ENCODE data around the gene PSMD1. TPM values are rescaled to one million over a fixed set of nuclear protein-coding genes. Genes with fewer than 3 reads are reported as not detected.
A peak's percentile ranks its signal among the peaks of the same experiment; 100 is the strongest.
"Not testable (repeated sequence)": the region's sequence is repeated elsewhere in the genome, so short reads cannot be mapped to it uniquely, and the experiment has no call there.

Gene PSMD1
- total RNA-seq, 8 experiments from 2014 or later: 58.1 to 131 (median 93.1) TPM

- 0 to 81% (median 58%) methylated on average over 1 to 3 of the region's 4 CpGs; no CpG with 5 or more reads in 4 of the 10 experiments for WGBS, 10 experiments
- in situ Hi-C loops (cut with MboI; ENCODE audit: low pct_unique_long_range_greater_than_20kb in 2 of 9, low sequenced_read_pairs in 9 of 9, unreplicated experiment in 9 of 9): no loop called here
- Histone ChIP-seq H3K4me1 (replicated peaks in 1 of 2) (peaks cover 9 to 27% of the 10 kb centered on the region in 2 donors), H3K4me3 (no peak overlapping the region), H3K27ac (no peak overlapping the region)
- ATAC-seq (replicated peaks in 6 of 8): peak in 1 of 8 experiments; percentile 12
Observed at GRCh38 chr2:231017231-231017598, 39.5 kb upstream of the PSMD1 start.

DNA sequence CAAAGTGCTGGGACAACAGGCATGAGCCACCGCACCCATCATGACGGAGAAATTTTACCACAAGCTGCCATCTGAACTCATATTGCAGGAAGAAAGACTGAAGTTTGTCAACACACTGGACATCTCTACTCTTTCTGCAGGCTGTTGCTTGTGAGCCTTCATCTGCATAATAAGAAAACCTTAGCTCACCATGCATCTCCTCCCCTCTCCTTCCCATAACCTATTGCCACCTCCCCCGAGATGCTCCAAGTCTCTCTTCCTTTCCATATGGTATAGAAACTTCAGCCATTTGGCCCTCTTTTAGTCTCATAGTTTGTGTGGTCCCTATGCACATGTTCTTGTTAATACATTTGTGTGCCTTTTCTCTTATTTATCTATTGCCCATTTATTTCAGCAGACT is 38.5 kb upstream of the PSMD1 start:
- ATAC-seq (replicated peaks in 6 of 8): no peak
- Histone ChIP-seq H3K4me3 (no peak overlapping the region), H3K4me1 (replicated peaks in 1 of 2) (peaks cover 9 to 23% of the 10 kb centered on the region in 2 donors), H3K27ac (no peak overlapping the region)
- in situ Hi-C loops (cut with MboI; ENCODE audit: low pct_unique_long_range_greater_than_20kb in 2 of 9, low sequenced_read_pairs in 9 of 9, unreplicated experiment in 9 of 9): no loop called here
- WGBS, 10 experiments: 14 to 80% (median 73%) methylated on average over 1 to 3 of the region's 3 CpGs; no CpG with 5 or more reads in 4 of the 10 experiments

DNA sequence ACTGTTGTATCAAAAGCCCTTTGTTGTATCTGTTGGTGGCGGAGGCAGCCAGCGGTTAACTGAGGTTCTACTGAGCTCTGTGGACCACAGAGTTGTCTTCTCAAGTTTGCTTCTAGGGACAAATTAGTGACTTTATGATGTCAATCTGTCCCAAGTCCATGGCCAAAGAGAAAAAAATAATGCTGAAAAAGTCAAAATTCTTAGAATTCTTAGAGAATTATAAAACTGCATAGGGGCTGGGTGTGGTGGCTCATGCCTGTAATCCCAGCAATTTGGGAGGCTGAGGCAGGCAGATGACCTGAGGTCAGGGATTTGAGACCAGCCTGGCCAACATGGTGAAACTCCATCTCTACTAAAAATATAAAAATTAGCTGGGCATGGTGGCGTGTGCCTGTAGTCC is 31.6 kb upstream of the PSMD1 start:
- WGBS, 10 experiments: 56 to 100% (median 92%) methylated on average over 1 to 3 of the region's 3 CpGs
- in situ Hi-C loops (cut with MboI; ENCODE audit: low pct_unique_long_range_greater_than_20kb in 2 of 9, low sequenced_read_pairs in 9 of 9, unreplicated experiment in 9 of 9): not testable (repeated sequence)

GRCh38 chr2:231028889-231029288 is 27.8 kb upstream of the PSMD1 start:
- Histone ChIP-seq H3K4me1 (replicated peaks in 1 of 2) (no peaks in the 10 kb centered on the region), H3K27ac (no peak overlapping the region), H3K4me3 (no peak overlapping the region)
- in situ Hi-C loops (cut with MboI; ENCODE audit: low pct_unique_long_range_greater_than_20kb in 2 of 9, low sequenced_read_pairs in 9 of 9, unreplicated experiment in 9 of 9): no loop called here
- no peak for ATAC-seq (replicated peaks in 6 of 8)

More for the DNA sequence above, 31.6 kb upstream of the PSMD1 start:
- H3K27ac ChIP-seq; H3K4me3 ChIP-seq; ATAC-seq (replicated peaks in 6 of 8); H3K4me1 ChIP-seq (replicated peaks in 1 of 2): not testable (repeated sequence)

GRCh38 chr2:231029563-231029962 is 27.1 kb upstream of the PSMD1 start:
- WGBS, 10 experiments: 59 to 88% (median 74%) methylated on average over 1 to 8 of the region's 9 CpGs; no CpG with 5 or more reads in 5 of the 10 experiments
- ATAC-seq (replicated peaks in 6 of 8): no peak

GRCh38 chr2:231030725-231031124 is 25.9 kb upstream of the PSMD1 start:
- ATAC-seq (replicated peaks in 6 of 8): no peak
- no peak overlapping the region for H3K4me3 ChIP-seq

More at GRCh38 chr2:231029563-231029962, 27.1 kb upstream of the PSMD1 start:
- Histone ChIP-seq H3K27ac (no peak overlapping the region), H3K4me3 (no peak overlapping the region), H3K4me1 (replicated peaks in 1 of 2) (no peaks in the 10 kb centered on the region)
- in situ Hi-C loops (cut with MboI; ENCODE audit: low pct_unique_long_range_greater_than_20kb in 2 of 9, low sequenced_read_pairs in 9 of 9, unreplicated experiment in 9 of 9): no loop called here

GRCh38 chr2:231032575-231033140 is 24.0 kb upstream of the PSMD1 start:
- in situ Hi-C loops (cut with MboI; ENCODE audit: low pct_unique_long_range_greater_than_20kb in 2 of 9, low sequenced_read_pairs in 9 of 9, unreplicated experiment in 9 of 9): no loop called here
- Histone ChIP-seq H3K27ac (no peak overlapping the region), H3K4me3 (no peak overlapping the region), H3K4me1 (replicated peaks in 1 of 2) (no peaks in the 10 kb centered on the region)
- ATAC-seq (replicated peaks in 6 of 8): no peak
- WGBS, 10 experiments: 33 to 100% (median 80%) methylated on average over 1 to 4 of the region's 5 CpGs; no CpG with 5 or more reads in 3 of the 10 experiments

More at GRCh38 chr2:231030725-231031124, 25.9 kb upstream of the PSMD1 start:
- in situ Hi-C loops (cut with MboI; ENCODE audit: low pct_unique_long_range_greater_than_20kb in 2 of 9, low sequenced_read_pairs in 9 of 9, unreplicated experiment in 9 of 9): no loop called here
- 44 to 100% (median 81%) methylated on average over 1 to 3 of the region's 3 CpGs; no CpG with 5 or more reads in 3 of the 10 experiments for WGBS, 10 experiments
- no peak overlapping the region for H3K27ac ChIP-seq
- no peaks in the 10 kb centered on the region for H3K4me1 ChIP-seq (replicated peaks in 1 of 2)

- WGBS, 10 experiments: 0 to 100% (median 55%) methylated on average over 1 to 8 of the region's 11 CpGs; no CpG with 5 or more reads in 1 of the 10 experiments
- ATAC-seq (replicated peaks in 6 of 8): no peak
- Histone ChIP-seq H3K4me1 (replicated peaks in 1 of 2) (peaks cover 0 to under 1% of the 10 kb centered on the region in 2 donors), H3K27ac (no peak overlapping the region), H3K4me3 (no peak overlapping the region)
- in situ Hi-C loops (cut with MboI; ENCODE audit: low pct_unique_long_range_greater_than_20kb in 2 of 9, low sequenced_read_pairs in 9 of 9, unreplicated experiment in 9 of 9): no loop called here
Observed at GRCh38 chr2:231033147-231034132, 23.2 kb upstream of the PSMD1 start.

DNA sequence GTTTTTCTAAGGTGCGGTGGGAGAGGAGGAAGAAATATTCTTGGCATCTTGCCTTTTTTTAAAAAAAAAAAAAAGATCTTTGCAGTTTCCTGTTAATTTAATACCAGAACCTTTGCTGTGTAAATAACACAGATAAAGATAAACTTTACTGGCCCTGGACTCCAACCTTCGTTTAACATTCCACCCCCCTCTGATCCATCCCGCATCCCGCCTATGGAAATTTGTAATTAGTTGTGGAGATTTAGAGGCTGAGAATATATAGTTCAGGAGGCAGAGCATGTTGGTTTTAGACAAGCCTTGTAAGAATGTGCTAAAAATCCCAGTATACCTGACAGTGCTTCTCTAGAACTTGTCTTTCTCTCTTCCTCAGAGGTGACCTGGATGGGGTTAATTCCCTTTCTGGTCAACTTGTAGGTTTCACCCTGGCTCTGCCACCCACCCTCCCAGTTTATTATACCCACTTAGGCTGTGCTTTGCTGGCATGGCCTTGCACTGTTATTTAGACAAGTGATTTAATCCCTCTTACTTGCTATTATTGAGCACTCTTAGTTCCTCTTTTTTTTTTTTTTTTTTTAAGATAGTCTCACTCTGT is 22.3 kb upstream of the PSMD1 start:
- no peak overlapping the region for H3K27ac ChIP-seq
- no peak overlapping the region for H3K4me3 ChIP-seq
- in situ Hi-C loops (cut with MboI; ENCODE audit: low pct_unique_long_range_greater_than_20kb in 2 of 9, low sequenced_read_pairs in 9 of 9, unreplicated experiment in 9 of 9): no loop called here
- peaks cover 0 to 6% of the 10 kb centered on the region in 2 donors for H3K4me1 ChIP-seq (replicated peaks in 1 of 2)
- WGBS, 10 experiments: 33 to 83% (median 53%) methylated on average over 1 to 4 of the region's 4 CpGs; no CpG with 5 or more reads in 4 of the 10 experiments
- ATAC-seq (replicated peaks in 6 of 8): no peak

GRCh38 chr2:231036131-231036530 is 20.5 kb upstream of the PSMD1 start:
- no peak overlapping the region for H3K27ac ChIP-seq
- in situ Hi-C loops (cut with MboI; ENCODE audit: low pct_unique_long_range_greater_than_20kb in 2 of 9, low sequenced_read_pairs in 9 of 9, unreplicated experiment in 9 of 9): no loop called here
- H3K4me3 ChIP-seq: no peak overlapping the region
- ATAC-seq (replicated peaks in 6 of 8): no peak
- H3K4me1 ChIP-seq (replicated peaks in 1 of 2): peaks cover 0 to 6% of the 10 kb centered on the region in 2 donors
- 0 to 80% (median 70%) methylated on average over 1 to 4 of the region's 4 CpGs; no CpG with 5 or more reads in 5 of the 10 experiments for WGBS, 10 experiments

GRCh38 chr2:231036578-231037106 is 20.0 kb upstream of the PSMD1 start:
- Histone ChIP-seq H3K4me3 (peak overlapping the region in 1 of 5 donors; percentile 56), H3K4me1 (replicated peaks in 1 of 2) (peaks cover 0 to 6% of the 10 kb centered on the region in 2 donors), H3K27ac (no peak overlapping the region)
- in situ Hi-C loops (cut with MboI; ENCODE audit: low pct_unique_long_range_greater_than_20kb in 2 of 9, low sequenced_read_pairs in 9 of 9, unreplicated experiment in 9 of 9): no loop called here
- WGBS, 10 experiments: 27 to 82% (median 66%) methylated on average over 4 to 8 of the region's 12 CpGs; no CpG with 5 or more reads in 3 of the 10 experiments
- ATAC-seq (replicated peaks in 6 of 8): no peak

- in situ Hi-C loops (cut with MboI; ENCODE audit: low pct_unique_long_range_greater_than_20kb in 2 of 9, low sequenced_read_pairs in 9 of 9, unreplicated experiment in 9 of 9): no loop called here
- WGBS, 10 experiments: 6 to 10% methylated on average over 2 to 10 of the region's 61 CpGs; no CpG with 5 or more reads in 8 of the 10 experiments
- Histone ChIP-seq H3K4me3 (peak within 1 kb of the TSS; percentile 41 to 56 (median 55)), H3K27ac (no peak within 1 kb of the TSS), H3K4me1 (replicated peaks in 1 of 2) (peaks cover 0 to 6% of the 10 kb centered on the region in 2 donors)
- peak; percentile 68 to 83 (median 76) for ATAC-seq (replicated peaks in 6 of 8)
Observed at GRCh38 chr2:231037202-231037730, 19.4 kb upstream of the PSMD1 start, which contains the start of gene C2orf72. Gene C2orf72, plus strand, starts transcription at chr2:231037523. Its CDS starts 43 bp downstream, at chr2:231037566.

All from motor neuron (in vitro differentiated cells).